ENCODE measurements around the gene KLHL29.

Gene KLHL29

DNA sequence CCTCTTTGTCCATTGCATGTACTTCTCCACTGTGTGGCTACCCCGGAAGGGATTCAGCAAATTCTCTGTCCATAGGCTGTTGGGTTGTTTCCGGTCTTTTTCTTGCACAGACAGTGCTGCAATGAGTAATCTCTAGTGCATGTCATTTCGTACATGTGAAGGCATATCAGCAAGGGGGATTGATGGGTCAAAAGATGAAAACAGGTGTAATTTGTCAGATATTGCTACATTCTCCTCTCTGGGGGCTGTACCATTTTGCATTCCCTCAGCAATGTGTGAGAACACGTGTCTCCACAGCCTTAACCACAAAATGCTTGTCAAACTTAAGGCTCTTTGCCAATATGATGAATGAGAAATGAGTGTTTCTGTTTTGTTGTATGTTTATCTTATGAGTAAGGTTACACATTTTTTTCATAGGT, 60.5 kb downstream of the KLHL29 start:
- no peak overlapping the region for H3K27ac ChIP-seq (ENCODE audit: low read depth, low read length)
- H3K9me3 ChIP-seq (ENCODE audit: control insufficient read depth in 1 of 2, low read length in 2 of 2), result peaks cover 0 to 5% of the 10 kb centered on the region in 2 donors
- no peaks in the 10 kb centered on the region for H3K4me1 ChIP-seq (ENCODE audit: control insufficient read depth in 1 of 2, insufficient read depth in 2 of 2, low read length in 2 of 2)
- H3K9ac ChIP-seq (ENCODE audit: low read depth in 1 of 2, low read length in 2 of 2), result no peak overlapping the region
- no peak overlapping the region for H3K4me3 ChIP-seq (ENCODE audit: low read depth in 1 of 2, low read length in 2 of 2)
- H3K27me3 ChIP-seq (ENCODE audit: control insufficient read depth in 1 of 2, insufficient read depth in 2 of 2, low read length in 2 of 2), result no peaks in the 10 kb centered on the region
- no peaks in the 10 kb centered on the region for H3K36me3 ChIP-seq (ENCODE audit: control insufficient read depth in 1 of 2, insufficient read depth in 2 of 2, low read length in 2 of 2)

DNA sequence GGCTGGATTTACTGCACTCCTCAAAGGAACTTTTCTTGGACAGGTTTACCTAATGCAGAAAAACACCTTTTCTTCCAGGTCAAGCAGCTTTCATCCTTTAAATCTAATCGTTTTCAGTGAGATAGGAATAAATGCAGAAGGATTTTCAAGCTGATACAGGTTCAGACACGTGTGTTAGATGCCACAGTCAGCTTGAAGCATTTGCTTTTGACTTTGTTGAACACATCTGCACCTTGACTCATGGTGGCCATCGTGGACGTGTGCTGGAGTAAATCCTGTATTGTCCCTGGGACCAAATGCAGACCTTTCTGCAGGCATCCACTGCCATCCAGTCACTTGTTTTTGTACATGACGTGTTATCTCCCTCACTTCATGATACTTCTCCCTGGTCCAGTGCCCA, 61.9 kb downstream of the KLHL29 start:
- H3K36me3 ChIP-seq (ENCODE audit: control insufficient read depth in 1 of 2, insufficient read depth in 2 of 2, low read length in 2 of 2), result no peaks in the 10 kb centered on the region
- no peak overlapping the region for H3K27ac ChIP-seq (ENCODE audit: low read depth, low read length)
- no peak overlapping the region for H3K4me3 ChIP-seq (ENCODE audit: low read depth in 1 of 2, low read length in 2 of 2)
- H3K9me3 ChIP-seq (ENCODE audit: control insufficient read depth in 1 of 2, low read length in 2 of 2), result no peaks in the 10 kb centered on the region
- H3K4me1 ChIP-seq (ENCODE audit: control insufficient read depth in 1 of 2, insufficient read depth in 2 of 2, low read length in 2 of 2), result no peaks in the 10 kb centered on the region
- H3K27me3 ChIP-seq (ENCODE audit: control insufficient read depth in 1 of 2, insufficient read depth in 2 of 2, low read length in 2 of 2), result no peaks in the 10 kb centered on the region
- no peak overlapping the region for H3K9ac ChIP-seq (ENCODE audit: low read depth in 1 of 2, low read length in 2 of 2)

DNA sequence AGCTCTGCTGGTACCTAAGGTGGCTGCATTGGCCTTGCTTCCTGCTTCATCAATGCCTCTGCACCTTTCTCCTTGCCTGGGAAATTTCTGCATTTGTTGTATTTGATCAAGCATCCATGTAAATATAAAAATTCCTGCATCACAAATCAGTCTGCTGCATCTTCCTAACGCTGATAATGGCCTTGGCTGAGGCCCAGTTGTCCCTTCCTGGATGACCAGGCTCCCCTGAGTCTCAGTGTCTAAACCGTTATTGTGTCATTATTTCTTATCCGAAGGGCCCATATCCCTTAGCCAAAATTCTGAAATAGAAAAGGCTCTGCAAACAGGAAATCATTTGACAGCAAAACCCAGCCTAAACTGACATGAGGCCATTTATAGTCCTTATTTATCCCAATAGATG, 62.4 kb downstream of the KLHL29 start:
- Histone ChIP-seq H3K4me1 (ENCODE audit: control insufficient read depth in 1 of 2, insufficient read depth in 2 of 2, low read length in 2 of 2) (no peaks in the 10 kb centered on the region), H3K27ac (ENCODE audit: low read depth, low read length) (no peak overlapping the region), H3K4me3 (ENCODE audit: low read depth in 1 of 2, low read length in 2 of 2) (no peak overlapping the region), H3K27me3 (ENCODE audit: control insufficient read depth in 1 of 2, insufficient read depth in 2 of 2, low read length in 2 of 2) (no peaks in the 10 kb centered on the region), H3K9ac (ENCODE audit: low read depth in 1 of 2, low read length in 2 of 2) (no peak overlapping the region), H3K9me3 (ENCODE audit: control insufficient read depth in 1 of 2, low read length in 2 of 2) (no peaks in the 10 kb centered on the region), H3K36me3 (ENCODE audit: control insufficient read depth in 1 of 2, insufficient read depth in 2 of 2, low read length in 2 of 2) (no peaks in the 10 kb centered on the region)

DNA sequence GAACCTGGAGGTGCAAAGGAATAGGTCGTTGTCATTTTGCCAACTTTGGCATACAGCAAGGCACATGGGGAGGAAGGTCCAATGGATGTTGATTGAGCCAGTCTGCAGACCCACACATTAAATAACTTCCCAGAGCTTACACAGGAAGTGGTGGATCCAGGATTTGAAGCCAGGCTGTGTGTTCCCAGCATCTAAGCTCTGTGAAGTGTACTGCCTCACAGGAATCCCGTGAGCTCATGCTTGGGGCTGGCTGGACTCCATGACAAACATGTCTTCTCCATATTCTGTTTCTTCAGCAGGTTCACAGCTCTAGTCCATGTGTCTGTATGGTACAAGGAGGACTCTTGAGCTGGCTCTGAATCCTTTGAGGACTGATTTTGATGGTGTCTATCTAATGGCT, 63.9 kb downstream of the KLHL29 start:
- H3K4me1 ChIP-seq (ENCODE audit: control insufficient read depth in 1 of 2, insufficient read depth in 2 of 2, low read length in 2 of 2), result peaks cover 0 to 3% of the 10 kb centered on the region in 2 donors
- H3K36me3 ChIP-seq (ENCODE audit: control insufficient read depth in 1 of 2, insufficient read depth in 2 of 2, low read length in 2 of 2), result no peaks in the 10 kb centered on the region
- H3K27me3 ChIP-seq (ENCODE audit: control insufficient read depth in 1 of 2, insufficient read depth in 2 of 2, low read length in 2 of 2), result no peaks in the 10 kb centered on the region
- no peak overlapping the region for H3K4me3 ChIP-seq (ENCODE audit: low read depth in 1 of 2, low read length in 2 of 2)
- no peak overlapping the region for H3K27ac ChIP-seq (ENCODE audit: low read depth, low read length)
- no peak overlapping the region for H3K9ac ChIP-seq (ENCODE audit: low read depth in 1 of 2, low read length in 2 of 2)
- H3K9me3 ChIP-seq (ENCODE audit: control insufficient read depth in 1 of 2, low read length in 2 of 2), result no peaks in the 10 kb centered on the region

DNA sequence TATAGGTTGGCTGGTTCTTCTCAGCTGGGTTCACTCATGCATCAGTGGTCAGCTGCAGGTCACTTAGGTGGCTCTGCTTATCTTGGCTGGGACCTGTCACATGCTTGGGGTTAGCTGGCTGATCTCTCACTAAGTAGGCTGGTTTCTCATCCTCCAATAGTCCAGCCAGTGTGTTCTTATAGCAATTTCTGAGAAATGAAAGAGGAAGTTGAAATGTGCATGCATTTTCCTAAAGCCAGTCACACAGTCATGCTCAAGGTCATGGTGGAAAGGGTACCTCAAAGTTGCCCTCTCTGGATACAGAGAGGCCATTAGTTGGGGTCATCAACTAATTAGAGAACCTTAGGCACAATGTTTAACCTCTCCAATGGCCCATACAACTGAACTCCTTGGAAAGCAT, 64.4 kb downstream of the KLHL29 start:
- no peaks in the 10 kb centered on the region for H3K27me3 ChIP-seq (ENCODE audit: control insufficient read depth in 1 of 2, insufficient read depth in 2 of 2, low read length in 2 of 2)
- H3K36me3 ChIP-seq (ENCODE audit: control insufficient read depth in 1 of 2, insufficient read depth in 2 of 2, low read length in 2 of 2), result no peaks in the 10 kb centered on the region
- no peak overlapping the region for H3K27ac ChIP-seq (ENCODE audit: low read depth, low read length)
- H3K9me3 ChIP-seq (ENCODE audit: control insufficient read depth in 1 of 2, low read length in 2 of 2), result no peaks in the 10 kb centered on the region
- no peak overlapping the region for H3K4me3 ChIP-seq (ENCODE audit: low read depth in 1 of 2, low read length in 2 of 2)
- H3K9ac ChIP-seq (ENCODE audit: low read depth in 1 of 2, low read length in 2 of 2), result no peak overlapping the region
- peaks cover 0 to 3% of the 10 kb centered on the region in 2 donors for H3K4me1 ChIP-seq (ENCODE audit: control insufficient read depth in 1 of 2, insufficient read depth in 2 of 2, low read length in 2 of 2)

DNA sequence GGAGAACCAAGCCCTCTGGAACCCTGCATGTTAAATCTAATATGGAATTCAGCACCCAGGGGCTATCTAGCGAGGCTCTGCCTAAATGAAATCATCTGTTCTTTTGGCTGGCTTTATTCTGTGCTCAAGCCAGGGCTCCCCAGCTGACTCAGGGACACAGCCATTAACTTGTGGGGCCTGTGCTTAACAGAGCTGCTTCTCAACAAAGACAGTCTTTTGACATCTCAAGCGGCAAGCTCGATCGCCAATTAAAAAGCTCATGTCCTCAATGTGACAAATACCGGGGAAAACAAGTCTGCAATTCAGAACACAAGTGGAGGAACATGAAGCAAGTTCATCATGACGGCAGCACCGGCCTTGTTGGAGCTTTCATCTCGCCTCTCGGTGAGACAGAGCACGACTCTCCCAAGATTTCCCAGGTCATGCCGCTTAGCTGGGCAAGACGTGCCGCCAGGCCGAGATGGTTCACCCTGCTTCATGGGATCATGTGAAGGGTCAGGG, 64.9 kb downstream of the KLHL29 start:
- H3K27me3 ChIP-seq (ENCODE audit: control insufficient read depth in 1 of 2, insufficient read depth in 2 of 2, low read length in 2 of 2), result no peaks in the 10 kb centered on the region
- peaks cover 0 to 3% of the 10 kb centered on the region in 2 donors for H3K4me1 ChIP-seq (ENCODE audit: control insufficient read depth in 1 of 2, insufficient read depth in 2 of 2, low read length in 2 of 2)
- no peak overlapping the region for H3K9ac ChIP-seq (ENCODE audit: low read depth in 1 of 2, low read length in 2 of 2)
- H3K27ac ChIP-seq (ENCODE audit: low read depth, low read length), result no peak overlapping the region
- H3K36me3 ChIP-seq (ENCODE audit: control insufficient read depth in 1 of 2, insufficient read depth in 2 of 2, low read length in 2 of 2), result no peaks in the 10 kb centered on the region
- H3K9me3 ChIP-seq (ENCODE audit: control insufficient read depth in 1 of 2, low read length in 2 of 2), result no peaks in the 10 kb centered on the region
- H3K4me3 ChIP-seq (ENCODE audit: low read depth in 1 of 2, low read length in 2 of 2), result no peak overlapping the region

DNA sequence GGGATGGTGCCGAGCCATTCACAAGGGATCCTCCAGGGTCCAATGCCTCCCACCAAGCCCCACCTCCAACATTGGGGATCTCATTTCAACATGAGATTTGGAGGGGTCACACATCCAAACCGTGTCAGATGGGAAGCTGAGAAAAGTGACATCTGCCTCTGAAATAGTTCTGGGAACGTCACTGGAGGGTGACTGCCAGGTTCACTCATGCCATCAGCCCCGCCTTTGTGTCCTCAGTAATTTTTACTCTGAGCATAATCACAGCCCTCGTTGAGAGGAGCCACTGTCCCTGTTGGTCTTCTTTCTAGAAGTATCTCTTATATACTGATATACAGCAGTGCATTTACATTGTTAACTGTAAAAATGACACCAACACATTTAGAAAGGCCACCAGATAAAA, 67.4 kb downstream of the KLHL29 start:
- H3K27ac ChIP-seq (ENCODE audit: low read depth, low read length), result no peak overlapping the region
- no peak overlapping the region for H3K9ac ChIP-seq (ENCODE audit: low read depth in 1 of 2, low read length in 2 of 2)

DNA sequence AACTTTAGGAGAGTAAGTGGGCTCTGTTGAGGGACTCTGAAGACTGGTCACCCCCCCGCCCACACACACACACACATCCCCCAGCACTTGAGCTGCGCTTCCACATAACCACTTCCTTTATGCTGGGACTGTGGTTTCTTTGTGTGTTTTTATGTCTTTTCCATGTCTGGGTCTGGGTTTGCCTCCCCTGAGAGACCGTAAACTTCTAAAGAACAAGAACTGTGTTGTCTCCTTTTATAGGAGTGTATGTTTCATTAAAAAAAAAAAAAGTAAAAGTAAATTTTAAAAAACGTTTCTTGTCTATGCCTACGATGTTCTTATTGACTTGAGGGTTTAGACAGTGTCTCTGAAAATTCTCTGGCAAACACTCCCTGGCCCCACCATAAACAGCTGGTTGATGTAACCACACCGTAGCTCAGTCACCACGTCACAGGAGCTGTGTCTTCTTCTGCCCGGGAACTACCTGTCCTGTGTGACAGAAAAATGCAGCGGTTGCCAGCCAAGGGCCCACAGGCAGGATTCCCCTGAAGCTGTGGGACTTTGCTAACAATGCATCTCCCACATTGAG, 68.0 kb downstream of the KLHL29 start:
- Histone ChIP-seq H3K27ac (ENCODE audit: low read depth, low read length) (no peak overlapping the region), H3K4me3 (ENCODE audit: low read depth in 1 of 2, low read length in 2 of 2) (no peak overlapping the region), H3K27me3 (ENCODE audit: control insufficient read depth in 1 of 2, insufficient read depth in 2 of 2, low read length in 2 of 2) (no peaks in the 10 kb centered on the region), H3K9me3 (ENCODE audit: control insufficient read depth in 1 of 2, low read length in 2 of 2) (no peaks in the 10 kb centered on the region), H3K36me3 (ENCODE audit: control insufficient read depth in 1 of 2, insufficient read depth in 2 of 2, low read length in 2 of 2) (no peaks in the 10 kb centered on the region), H3K9ac (ENCODE audit: low read depth in 1 of 2, low read length in 2 of 2) (no peak overlapping the region), H3K4me1 (ENCODE audit: control insufficient read depth in 1 of 2, insufficient read depth in 2 of 2, low read length in 2 of 2) (peaks cover 0 to 3% of the 10 kb centered on the region in 2 donors)

More for the DNA sequence above, 67.4 kb downstream of the KLHL29 start:
- Histone ChIP-seq H3K4me1 (ENCODE audit: control insufficient read depth in 1 of 2, insufficient read depth in 2 of 2, low read length in 2 of 2) (peaks cover 0 to 3% of the 10 kb centered on the region in 2 donors), H3K36me3 (ENCODE audit: control insufficient read depth in 1 of 2, insufficient read depth in 2 of 2, low read length in 2 of 2) (no peaks in the 10 kb centered on the region), H3K4me3 (ENCODE audit: low read depth in 1 of 2, low read length in 2 of 2) (no peak overlapping the region), H3K9me3 (ENCODE audit: control insufficient read depth in 1 of 2, low read length in 2 of 2) (no peaks in the 10 kb centered on the region), H3K27me3 (ENCODE audit: control insufficient read depth in 1 of 2, insufficient read depth in 2 of 2, low read length in 2 of 2) (no peaks in the 10 kb centered on the region)

DNA sequence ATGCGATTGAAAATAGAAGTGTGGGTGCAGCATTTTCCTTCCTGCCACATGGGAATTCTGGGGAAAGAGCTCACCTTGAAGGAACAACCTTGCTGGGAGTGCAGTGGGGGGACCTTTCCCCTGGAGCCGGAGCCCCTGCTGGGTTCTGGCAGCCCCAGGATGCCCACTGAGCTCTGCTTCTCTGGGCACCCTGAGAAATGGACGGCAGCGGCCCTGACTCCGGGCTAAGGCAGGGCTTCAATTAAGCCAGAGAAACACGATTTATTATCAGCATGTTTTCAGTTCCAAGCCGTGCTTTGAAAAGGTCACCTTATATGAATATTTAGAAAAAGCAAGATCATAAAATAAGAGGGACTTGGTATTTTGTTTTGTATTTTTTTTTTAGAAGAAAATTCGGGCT, 68.5 kb downstream of the KLHL29 start:
- Histone ChIP-seq H3K27me3 (ENCODE audit: control insufficient read depth in 1 of 2, insufficient read depth in 2 of 2, low read length in 2 of 2) (no peaks in the 10 kb centered on the region), H3K27ac (ENCODE audit: low read depth, low read length) (no peak overlapping the region), H3K36me3 (ENCODE audit: control insufficient read depth in 1 of 2, insufficient read depth in 2 of 2, low read length in 2 of 2) (no peaks in the 10 kb centered on the region), H3K4me1 (ENCODE audit: control insufficient read depth in 1 of 2, insufficient read depth in 2 of 2, low read length in 2 of 2) (peaks cover 0 to 3% of the 10 kb centered on the region in 2 donors), H3K9me3 (ENCODE audit: control insufficient read depth in 1 of 2, low read length in 2 of 2) (no peaks in the 10 kb centered on the region), H3K4me3 (ENCODE audit: low read depth in 1 of 2, low read length in 2 of 2) (no peak overlapping the region), H3K9ac (ENCODE audit: low read depth in 1 of 2, low read length in 2 of 2) (no peak overlapping the region)

DNA sequence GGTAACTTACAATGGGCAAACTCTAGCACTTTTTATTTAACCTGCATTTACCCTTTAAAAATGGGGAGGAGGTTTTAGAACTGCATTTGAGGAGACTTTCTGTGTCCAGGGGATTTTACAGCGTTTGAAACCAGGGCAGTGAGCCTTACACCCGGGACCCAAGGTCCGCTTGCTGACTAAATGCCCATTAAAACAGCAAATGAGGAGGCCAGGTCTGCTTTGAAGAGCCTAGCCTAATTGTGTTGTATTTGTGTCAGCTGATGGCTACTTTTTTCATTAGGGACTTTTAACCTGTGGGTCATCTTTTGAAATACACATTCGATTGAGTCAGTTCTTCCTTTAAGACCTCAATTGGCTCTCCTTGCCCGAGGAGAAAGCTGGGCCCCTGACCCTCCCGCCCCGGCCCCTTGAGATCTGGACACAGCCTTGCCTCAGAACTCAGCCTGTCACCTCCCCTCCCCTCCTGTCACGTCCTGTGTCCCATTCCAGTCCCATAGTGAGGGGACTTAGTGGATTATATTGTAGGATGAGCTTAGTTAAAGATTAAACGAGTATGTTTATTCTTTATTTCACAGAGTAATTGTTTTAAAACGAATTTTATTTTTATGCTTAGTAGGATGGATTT, 69.0 kb downstream of the KLHL29 start:
- Histone ChIP-seq H3K36me3 (ENCODE audit: control insufficient read depth in 1 of 2, insufficient read depth in 2 of 2, low read length in 2 of 2) (no peaks in the 10 kb centered on the region), H3K4me3 (ENCODE audit: low read depth in 1 of 2, low read length in 2 of 2) (no peak overlapping the region), H3K27me3 (ENCODE audit: control insufficient read depth in 1 of 2, insufficient read depth in 2 of 2, low read length in 2 of 2) (no peaks in the 10 kb centered on the region), H3K4me1 (ENCODE audit: control insufficient read depth in 1 of 2, insufficient read depth in 2 of 2, low read length in 2 of 2) (peaks cover 0 to 3% of the 10 kb centered on the region in 2 donors), H3K27ac (ENCODE audit: low read depth, low read length) (no peak overlapping the region), H3K9ac (ENCODE audit: low read depth in 1 of 2, low read length in 2 of 2) (no peak overlapping the region), H3K9me3 (ENCODE audit: control insufficient read depth in 1 of 2, low read length in 2 of 2) (no peaks in the 10 kb centered on the region)
